HG03571 (cell line): ENCODE measurements around the gene EMX1.
"Not testable (repeated sequence)": the region's sequence is repeated elsewhere in the genome, so short reads cannot be mapped to it uniquely, and the experiment has no call there.

Experiments used
- ATAC-seq: cut with Tn5 transposase; IDR thresholded peaks from one replicate; pipeline ENCODE4 v1.9.1; 2021; ENCODE audit not compliant: unreplicated experiment

EMX1 gene

GRCh38 chr2:72900191-72900825, 17.0 kb upstream of the EMX1 start:
- no peak for ATAC-seq

- no peak for ATAC-seq
These were observed 15.9 kb upstream of the EMX1 start for GRCh38 chr2:72901426-72901825.

GRCh38 chr2:72907369-72907768, 9.9 kb upstream of the EMX1 start:
- not testable (repeated sequence) for ATAC-seq

GRCh38 chr2:72908741-72909140, 8.6 kb upstream of the EMX1 start:
- ATAC-seq, result no peak

DNA sequence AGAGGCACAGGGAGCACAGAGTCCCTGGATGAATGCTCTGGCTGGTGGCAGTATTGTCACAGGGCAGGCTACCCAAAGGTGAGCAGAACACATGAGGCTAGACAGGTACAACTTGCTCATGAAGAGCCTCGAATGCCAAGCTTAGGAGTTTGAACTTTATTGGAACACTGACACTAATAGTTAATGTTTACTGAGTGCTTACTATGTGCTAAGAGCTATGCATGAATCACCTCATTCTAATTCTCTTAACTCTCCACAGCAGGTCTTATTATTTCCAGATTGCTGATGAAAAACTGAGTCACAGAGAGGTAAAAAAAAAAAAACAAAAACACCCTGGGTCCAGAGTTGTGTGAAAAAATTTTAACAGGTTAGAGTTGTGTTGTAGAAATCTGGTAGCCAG, 6.1 kb upstream of the EMX1 start:
- ATAC-seq, result no peak

- ATAC-seq, result no peak
These were observed 3.7 kb upstream of the EMX1 start for GRCh38 chr2:72913486-72914205.

DNA sequence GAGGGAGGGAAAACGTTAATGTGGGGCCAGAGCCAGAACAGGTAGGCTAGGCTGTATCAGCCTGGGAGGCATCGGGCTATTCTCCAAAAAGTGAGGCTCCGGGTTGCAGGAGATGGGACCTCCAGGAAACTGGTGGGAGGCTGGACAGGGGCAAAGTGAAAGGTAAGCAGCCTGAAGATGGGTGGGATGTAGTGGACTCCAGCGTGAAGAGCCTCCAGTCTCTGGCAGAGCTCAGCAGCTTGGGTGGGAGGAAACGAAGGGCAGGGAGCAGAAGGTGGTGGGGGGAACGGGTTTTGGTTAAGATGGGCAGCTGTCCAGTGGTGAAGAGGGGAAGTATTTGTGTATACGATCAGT, 3.1 kb upstream of the EMX1 start:
- no peak for ATAC-seq

DNA sequence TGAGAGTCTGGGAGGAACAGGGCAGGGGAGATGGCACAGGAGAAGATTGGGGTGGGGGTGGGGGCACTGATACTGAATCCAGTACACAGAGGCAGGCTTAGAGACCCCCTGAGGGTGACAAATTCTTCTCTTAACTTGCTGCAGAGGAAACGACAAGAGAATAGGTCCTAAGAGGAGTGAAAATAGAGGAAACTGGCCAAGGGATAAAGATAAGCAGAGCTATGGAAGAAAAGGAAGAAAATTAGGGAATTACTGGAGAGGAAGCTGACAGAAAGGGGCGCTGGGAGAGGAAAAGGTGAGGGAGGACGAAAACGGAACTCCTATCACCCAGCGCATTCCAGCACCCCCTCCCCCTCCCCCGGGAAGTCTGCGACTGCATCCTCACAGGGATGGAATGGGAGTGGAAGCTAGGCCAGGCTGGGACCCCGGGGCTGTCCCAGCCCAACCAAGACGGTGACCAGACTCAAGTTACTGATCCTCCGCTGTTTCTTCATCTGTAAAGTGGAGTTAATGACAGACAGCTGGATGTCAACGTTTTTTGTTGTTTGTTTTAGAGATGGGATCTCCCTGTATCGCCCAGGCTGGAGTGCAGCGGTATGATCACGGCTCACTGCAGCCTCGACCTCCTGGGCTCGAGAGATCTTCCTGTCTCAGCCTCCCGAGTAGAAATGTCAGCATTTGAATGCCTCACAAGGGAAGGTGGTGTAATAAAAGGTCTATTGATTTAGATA, 2.6 kb upstream of the EMX1 start:
- no peak for ATAC-seq

DNA sequence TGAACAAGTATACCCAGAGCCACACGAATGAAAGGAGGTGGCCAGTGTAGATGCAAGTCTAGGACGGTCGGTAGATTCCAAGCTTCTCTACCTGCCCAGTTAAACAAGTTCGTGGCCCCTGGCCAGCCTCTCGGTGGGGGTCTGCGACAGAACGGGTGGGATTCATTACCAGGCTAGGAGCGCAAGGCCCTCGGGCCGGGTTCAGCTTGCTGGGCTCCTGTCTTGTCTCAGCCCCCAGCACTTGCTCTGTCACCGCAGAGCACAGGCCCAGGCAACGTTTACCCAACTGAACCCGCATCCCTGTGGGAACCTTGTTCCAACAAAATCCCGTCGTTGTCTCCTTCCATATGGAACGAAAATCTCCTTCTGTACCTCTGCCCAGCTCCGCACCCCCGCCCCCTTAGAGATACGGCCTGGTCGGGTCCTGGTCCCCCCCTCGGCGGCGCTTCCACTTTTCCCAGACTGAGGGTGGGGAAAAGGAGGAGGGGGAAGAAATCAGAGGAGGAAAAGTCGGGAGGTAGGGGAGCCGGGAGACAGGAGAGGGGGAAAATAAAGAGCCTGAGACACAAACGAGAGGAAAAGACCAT, 1.9 kb upstream of the EMX1 start:
- ATAC-seq, result no peak

DNA sequence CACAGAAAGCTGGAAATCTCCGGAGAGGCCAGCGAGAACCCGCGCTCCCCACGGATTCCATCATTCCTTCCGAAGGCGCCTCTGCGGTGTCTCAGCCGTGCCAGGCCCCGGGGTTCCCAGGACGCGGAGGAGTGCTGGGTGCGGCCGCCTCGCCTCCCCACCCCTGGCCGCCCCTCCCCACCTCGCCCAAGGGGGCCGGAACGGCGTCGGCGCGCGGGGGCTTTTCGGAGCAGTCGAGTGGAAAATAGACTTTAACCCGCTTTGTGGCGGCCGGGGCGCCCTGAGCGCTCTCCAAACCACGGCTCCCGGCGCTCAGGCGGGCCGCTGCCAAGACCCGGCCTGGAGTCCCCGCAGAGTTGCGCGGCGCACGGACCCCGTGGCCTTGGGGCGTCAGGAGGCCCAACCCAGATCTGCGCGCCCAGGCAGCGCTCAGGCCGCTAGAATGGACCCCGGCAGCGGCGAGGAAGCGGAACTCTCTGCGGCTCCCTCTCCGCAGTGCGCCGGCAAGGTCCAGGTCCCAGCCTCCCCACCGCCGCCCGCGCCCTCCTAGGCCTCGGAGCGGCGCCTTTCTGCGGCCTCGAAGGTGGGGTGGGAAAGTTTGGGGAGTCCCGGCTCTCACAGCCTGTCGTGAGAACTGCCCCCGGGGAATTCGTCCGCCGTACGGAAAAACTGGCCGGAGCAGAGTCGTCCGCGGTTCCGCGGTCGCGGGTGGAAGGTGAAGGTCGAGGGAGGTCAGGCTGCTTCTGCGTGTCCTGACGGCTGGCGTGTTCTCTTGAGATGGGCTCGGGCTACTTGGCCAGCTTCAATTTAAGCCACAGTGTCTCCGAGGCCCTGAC, 1.2 kb upstream of the EMX1 start:
- ATAC-seq, result peak; percentile 54

- peak; percentile 1 for ATAC-seq
These were observed 579 bp upstream of the EMX1 start for GRCh38 chr2:72916743-72917137.

DNA sequence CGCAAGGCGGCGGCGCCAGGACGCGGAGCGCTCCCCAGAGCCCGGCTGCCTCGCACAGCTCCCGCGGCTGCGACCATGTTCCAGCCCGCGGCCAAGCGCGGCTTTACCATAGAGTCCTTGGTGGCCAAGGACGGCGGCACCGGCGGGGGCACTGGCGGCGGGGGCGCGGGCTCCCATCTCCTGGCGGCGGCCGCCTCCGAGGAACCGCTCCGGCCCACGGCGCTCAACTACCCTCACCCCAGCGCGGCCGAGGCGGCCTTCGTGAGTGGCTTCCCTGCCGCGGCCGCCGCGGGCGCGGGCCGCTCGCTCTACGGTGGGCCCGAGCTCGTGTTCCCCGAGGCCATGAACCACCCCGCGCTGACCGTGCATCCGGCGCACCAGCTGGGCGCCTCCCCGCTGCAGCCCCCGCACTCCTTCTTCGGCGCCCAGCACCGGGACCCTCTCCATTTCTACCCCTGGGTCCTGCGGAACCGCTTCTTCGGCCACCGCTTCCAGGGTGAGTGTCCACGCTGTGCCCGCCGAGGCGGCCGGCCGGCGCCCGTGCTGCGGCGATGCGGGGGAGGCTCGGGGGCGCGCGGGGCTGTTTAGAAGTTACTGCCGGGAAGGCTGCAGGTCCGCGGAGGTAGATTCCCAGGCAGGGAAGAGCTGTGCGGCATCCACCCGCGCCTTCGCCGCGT, 696 bp downstream of the EMX1 start:
- ATAC-seq, result peak; percentile 9

- ATAC-seq, result no peak
These were observed 2.3 kb downstream of the EMX1 start for GRCh38 chr2:72919414-72920317.

DNA sequence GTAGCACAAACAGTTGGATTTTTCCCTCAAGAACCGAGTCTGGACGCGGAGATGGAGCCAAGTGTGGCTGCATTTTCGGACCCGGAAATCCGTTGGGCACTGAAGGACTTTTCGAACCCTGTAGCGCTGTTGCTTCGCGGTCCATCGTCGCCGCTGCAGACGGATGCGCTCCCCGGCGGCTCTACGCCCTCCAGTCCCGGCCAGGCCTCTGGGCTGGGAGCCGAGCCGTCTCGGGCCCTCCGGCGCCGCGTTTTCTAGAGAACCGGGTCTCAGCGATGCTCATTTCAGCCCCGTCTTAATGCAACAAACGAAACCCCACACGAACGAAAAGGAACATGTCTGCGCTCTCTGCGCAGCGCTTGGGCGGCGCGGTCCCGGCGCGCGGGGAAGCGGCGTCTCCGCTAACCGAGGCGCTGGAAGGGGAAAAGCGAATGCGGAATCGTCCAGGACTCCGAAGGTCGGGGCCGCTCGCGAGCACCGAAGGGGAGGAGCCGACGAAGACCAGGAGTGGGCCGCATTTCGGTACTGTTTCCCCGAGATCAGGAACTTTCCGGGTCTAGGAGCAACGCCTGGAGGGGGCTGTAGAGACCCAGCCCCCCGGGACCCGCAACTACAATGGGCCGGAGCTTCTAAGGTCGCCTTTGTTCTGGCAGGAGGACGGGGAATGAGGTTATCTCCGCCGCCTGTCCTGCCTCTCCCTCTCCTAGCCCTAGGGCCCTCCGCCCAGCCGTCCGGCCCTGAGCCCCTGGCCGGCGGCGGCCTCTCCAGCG, 3.2 kb downstream of the EMX1 start:
- no peak for ATAC-seq

GRCh38 chr2:72921088-72921851, 4.0 kb downstream of the EMX1 start:
- no peak for ATAC-seq

- no peak for ATAC-seq
These were observed 4.5 kb downstream of the EMX1 start for GRCh38 chr2:72921853-72922252.

- no peak for ATAC-seq
These were observed 6.6 kb downstream of the EMX1 start for GRCh38 chr2:72923833-72924352.
